HCT116 (cell line): ENCODE data around the gene TRDMT1. TPM values are rescaled to one million over a fixed set of nuclear protein-coding genes. Genes with fewer than 3 reads are reported as not detected.

Source experiments
- ATAC-seq: fragments of 200-7000 bp; cut with Tn5 transposase; 2 replicates; pipeline ENCODE4 v1.9.1; 2020; ENCODE audit warnings: mild to moderate bottlenecking, moderate library complexity
- BruUV-seq: library from RNA; stranded (reverse); fragments of 400-500 nt; replicated peaks from 2 replicates; lab custom pipeline; 2021; lab: Mats Ljungman, UMichigan
- CTCF ChIA-PET: fragments of 300-600 bp; sonication (Branson Sonifier 250); formaldehyde crosslinking; loops from one replicate; lab custom pipeline; 2021; ENCODE audit warnings: antibody characterized with exemption; lab: Charles Lee
- POLR2A ChIA-PET: fragments of 300-600, 350-600 bp; sonication (Branson Sonifier 250); formaldehyde crosslinking; loops from one replicate; lab custom pipeline; 2021; ENCODE audit warnings: antibody characterized with exemption; lab: Charles Lee
- RAD21 ChIA-PET, 2 experiments: fragments of 300-600 bp; sonication (Branson Sonifier 250); formaldehyde crosslinking; loops; one replicate each; lab custom pipeline; 2023; ENCODE audit warnings: low total read pairs in 2 of 2; ENCODE audit not compliant: uncharacterized antibody in 2 of 2, unreplicated experiment in 2 of 2, low non-redundant PET in 1 of 2; lab: Charles Lee
- DNase-seq: peaks from one replicate; pipeline ENCODE4 v3.0.0-alpha.2; 2010; ENCODE audit warnings: low read depth, low spot score
- H2AFZ ChIP-seq: fragments of 200-600 bp; shearing (Covaris generic), sonication (generic); 2 replicates; pipeline ENCODE4 v1.6.1; 2017; ENCODE audit warnings: low read depth, mixed run types, mixed read lengths, antibody characterized with exemption, low read length; ENCODE audit not compliant: poor library complexity, severe bottlenecking
- H3K27ac ChIP-seq: 2 replicates; pipeline ENCODE4 v1.5.1; 2012; ENCODE audit warnings: low read depth, low read length
- H3K27me3 ChIP-seq: fragments of 200-600 bp; sonication (generic); 2 replicates; pipeline ENCODE4 v1.6.1; 2016; ENCODE audit warnings: mixed run types, low read length, mixed read lengths; ENCODE audit not compliant: insufficient read depth
- H3K36me3 ChIP-seq, 2 experiments: fragments of 200-500 bp in 1 of 2; fragments of 200-600 bp in 1 of 2; sonication (Bioruptor generic) in 1 of 2; sonication (generic) in 1 of 2; 2 replicates each; pipeline versions ENCODE4 v1.5.1 to v1.6.1; 2014 to 2016; ENCODE audit warnings: low read length in 2 of 2, inconsistent platforms in 1 of 2, mixed read lengths in 1 of 2, mixed run types in 1 of 2; ENCODE audit not compliant: insufficient read depth in 2 of 2, control insufficient read depth in 1 of 2
- H3K4me1 ChIP-seq, 2 experiments: fragments of 200-600 bp in 1 of 2; sonication (generic) in 1 of 2; 2 replicates each; pipeline versions ENCODE4 v1.5.1 to v1.6.1; 2012 to 2017; ENCODE audit warnings: low read length in 2 of 2, inconsistent platforms in 1 of 2, mild to moderate bottlenecking in 1 of 2, mixed read lengths in 1 of 2, mixed run types in 1 of 2, moderate library complexity in 1 of 2; ENCODE audit not compliant: insufficient read depth in 2 of 2, control insufficient read depth in 1 of 2
- H3K4me2 ChIP-seq: fragments of 200-600 bp; sonication (generic); 2 replicates; pipeline ENCODE4 v1.6.1; 2017; ENCODE audit warnings: mixed run types, low read length, mixed read lengths
- H3K4me3 ChIP-seq, 2 experiments: fragments of 200-600 bp in 1 of 2; sonication (generic) in 1 of 2; replicated peaks in 1 of 2; 2 replicates each; pipeline ENCODE4 v1.5.1; 2011 to 2016; ENCODE audit warnings: low read length in 2 of 2, control low read depth in 1 of 2, low read depth in 1 of 2, mild to moderate bottlenecking in 1 of 2, mixed read lengths in 1 of 2, mixed run types in 1 of 2
- H3K79me2 ChIP-seq: fragments of 200-600 bp; sonication (generic); 2 replicates; pipeline ENCODE4 v1.6.1; 2017; ENCODE audit warnings: mild to moderate bottlenecking, mixed run types, low read length, moderate library complexity, mixed read lengths; ENCODE audit not compliant: insufficient read depth
- H3K9ac ChIP-seq: fragments of 200-600 bp; sonication (generic); 2 replicates; pipeline ENCODE4 v1.6.1; 2016; ENCODE audit warnings: low read length, mixed read lengths
- H3K9me2 ChIP-seq: fragments of 200-600 bp; sonication (generic), shearing (Covaris generic); 2 replicates; pipeline ENCODE4 v1.6.1; 2017; ENCODE audit warnings: mixed run types, mild to moderate bottlenecking, moderate library complexity; ENCODE audit not compliant: insufficient read depth
- H3K9me3 ChIP-seq, 2 experiments: fragments of 200-500 bp in 1 of 2; fragments of 200-600 bp in 1 of 2; sonication (Bioruptor generic) in 1 of 2; sonication (generic) in 1 of 2; 2 replicates each; pipeline ENCODE4 v1.6.1; 2014 to 2017; ENCODE audit warnings: low read length in 2 of 2, mixed read lengths in 2 of 2, inconsistent platforms in 1 of 2, low read depth in 1 of 2, mild to moderate bottlenecking in 1 of 2, mixed run types in 1 of 2, moderate library complexity in 1 of 2; ENCODE audit not compliant: control insufficient read depth in 1 of 2, insufficient read depth in 1 of 2
- H4K20me1 ChIP-seq: fragments of 200-600 bp; sonication (generic), shearing (Covaris generic); 2 replicates; pipeline ENCODE4 v1.6.1; 2017; ENCODE audit warnings: mixed run types, mild to moderate bottlenecking, moderate library complexity; ENCODE audit not compliant: insufficient read depth
- CBX3 ChIP-seq: IDR thresholded peaks from 2 replicates; pipeline ENCODE4 v1.6.1; 2012; ENCODE audit warnings: low read depth
- CEBPB ChIP-seq: IDR thresholded peaks from 2 replicates; pipeline ENCODE4 v1.6.1; 2012; ENCODE audit warnings: low read depth
- EGR1 ChIP-seq: IDR thresholded peaks from 2 replicates; pipeline ENCODE4 v1.6.1; 2012; ENCODE audit warnings: low read depth
- ELF1 ChIP-seq: IDR thresholded peaks from 2 replicates; pipeline ENCODE4 v1.6.1; 2012; ENCODE audit warnings: low read depth, borderline replicate concordance
- EZH2phosphoT487 ChIP-seq: fragments of 200-600 bp; IDR thresholded peaks from 2 replicates; pipeline ENCODE4 v1.6.1; 2018; ENCODE audit warnings: antibody characterized with exemption, borderline replicate concordance
- JUND ChIP-seq: IDR thresholded peaks from 2 replicates; pipeline ENCODE4 v1.6.1; 2012
- POLR2A ChIP-seq: IDR thresholded peaks from 2 replicates; pipeline ENCODE4 v1.7.0; 2011; ENCODE audit warnings: borderline replicate concordance; ENCODE audit not compliant: insufficient read depth, insufficient read length; ENCODE audit errors: extremely low read depth
- POLR2AphosphoS5 ChIP-seq: IDR thresholded peaks from 2 replicates; pipeline ENCODE4 v1.6.1; 2011; ENCODE audit warnings: mild to moderate bottlenecking, low read depth, low read length, moderate library complexity
- RAD21 ChIP-seq: IDR thresholded peaks from 2 replicates; pipeline ENCODE4 v1.6.1; 2012; ENCODE audit warnings: low read depth, mild to moderate bottlenecking
- SIN3A ChIP-seq: IDR thresholded peaks from 2 replicates; pipeline ENCODE4 v1.6.1; 2012; ENCODE audit warnings: low read depth
- SP1 ChIP-seq: IDR thresholded peaks from 2 replicates; pipeline ENCODE4 v1.6.1; 2012; ENCODE audit warnings: low read depth
- SRF ChIP-seq: IDR thresholded peaks from 2 replicates; pipeline ENCODE4 v1.6.1; 2012; ENCODE audit warnings: low read depth
- TCF7L2 ChIP-seq: IDR thresholded peaks from 2 replicates; pipeline ENCODE4 v1.7.0; 2011; ENCODE audit warnings: borderline replicate concordance, inconsistent platforms; ENCODE audit not compliant: insufficient read depth, insufficient read length; ENCODE audit errors: extremely low read depth
- YY1 ChIP-seq: IDR thresholded peaks from 2 replicates; pipeline ENCODE4 v1.6.1; 2011; ENCODE audit warnings: low read length, low read depth, moderate library complexity, mild to moderate bottlenecking; ENCODE audit not compliant: insufficient replicate concordance; ENCODE audit errors: extremely low read depth
- ZNF274 ChIP-seq: fragments of 200-500 bp; sonication (Bioruptor generic); IDR thresholded peaks from 2 replicates; pipeline ENCODE4 v1.6.1; 2014; ENCODE audit warnings: mild to moderate bottlenecking, low read depth, low read length, inconsistent platforms
- intact Hi-C: fragments of 100-400 bp; cut with micrococcal nuclease; formaldehyde crosslinking; loops from 2 replicates; pipeline ENCODE4 v1.10.0; 2022
- total RNA-seq: library from RNA; stranded (reverse); gene quantifications from one replicate; pipeline ENCODE4 v1.2.1, GENCODE V29; 2021; ENCODE audit not compliant: unreplicated experiment
- TF ChIP-seq, protein P1 (sequence below): IDR thresholded peaks from 2 replicates; pipeline ENCODE4 v1.6.1; 2012
- TF ChIP-seq, protein P2 (sequence below): IDR thresholded peaks from 2 replicates; pipeline ENCODE4 v1.6.1; 2012
- TF ChIP-seq, protein P3 (sequence below): IDR thresholded peaks from 2 replicates; pipeline ENCODE4 v1.6.1; 2012; ENCODE audit warnings: low read depth
- TF ChIP-seq, protein P4 (sequence below), 3 experiments: fragments of 200-600 bp in 1 of 3; sonication (generic) in 1 of 3; IDR thresholded peaks in 2 of 3; conservative IDR thresholded peaks in 1 of 3; 2 replicates each; pipeline ENCODE4 v1.5.1; 2012 to 2017; ENCODE audit warnings: low read depth in 2 of 3, low read length in 2 of 3, antibody characterized with exemption in 1 of 3, borderline replicate concordance in 1 of 3, control low read depth in 1 of 3, mild to moderate bottlenecking in 1 of 3, mixed read lengths in 1 of 3, mixed run types in 1 of 3, moderate library complexity in 1 of 3; ENCODE audit not compliant: insufficient read depth in 1 of 3
- TF ChIP-seq, protein P5 (sequence below): IDR thresholded peaks from 2 replicates; pipeline ENCODE4 v1.6.1; 2011; ENCODE audit warnings: mild to moderate bottlenecking, low read length, moderate library complexity; ENCODE audit not compliant: insufficient replicate concordance; ENCODE audit errors: extremely low read depth

TRDMT1 gene
- total RNA-seq, 1 experiment from 2014 or later: 8.6 TPM

DNA sequence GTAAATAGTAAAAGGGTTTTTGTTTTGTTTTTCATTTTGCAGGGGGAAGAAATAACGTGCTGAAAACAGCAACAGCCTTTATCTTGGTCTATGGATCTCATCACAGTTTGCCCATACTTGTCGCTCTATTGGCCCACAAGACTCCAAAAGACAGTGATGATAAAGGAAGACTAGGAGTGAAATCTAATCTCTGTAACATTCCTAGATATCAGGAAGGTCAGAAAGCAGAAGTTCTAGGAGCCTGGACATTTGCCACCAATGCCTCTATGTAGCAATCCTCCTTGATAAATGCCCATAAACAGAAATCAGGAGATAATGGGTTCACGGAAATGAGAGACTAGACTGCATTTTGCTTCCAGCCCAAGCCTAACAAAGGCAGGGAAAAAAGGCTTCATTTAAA, 80.8 kb downstream of the TRDMT1 start:
- Histone ChIP-seq H3K27ac (no peak overlapping the region), H3K9ac (no peak overlapping the region), H4K20me1 (no peaks in the 10 kb centered on the region), H3K9me2 (no peaks in the 10 kb centered on the region), H3K4me3 (no peak overlapping the region), H2AFZ (no peak overlapping the region), H3K9me3 (no peaks in the 10 kb centered on the region), H3K36me3 (no peaks in the 10 kb centered on the region), H3K79me2 (no peaks in the 10 kb centered on the region), H3K27me3 (no peaks in the 10 kb centered on the region), H3K4me2 (no peak overlapping the region), H3K4me1 (peaks cover 16 to 17% of the 10 kb centered on the region in 2 experiments)
- intact Hi-C loops: no loop called here
- BruUV-seq: no TSS peak
- ChIA-PET RAD21 (no interaction called here), CTCF (no interaction called here), POLR2A (no interaction called here)
- no peak for ATAC-seq
- no peak for DNase-seq
- TF ChIP-seq SIN3A: no peak
- no peak for TF ChIP-seq YY1
- no peak for TF ChIP-seq ZNF274
- TF ChIP-seq SP1: no peak
- TF ChIP-seq, protein P1, sequence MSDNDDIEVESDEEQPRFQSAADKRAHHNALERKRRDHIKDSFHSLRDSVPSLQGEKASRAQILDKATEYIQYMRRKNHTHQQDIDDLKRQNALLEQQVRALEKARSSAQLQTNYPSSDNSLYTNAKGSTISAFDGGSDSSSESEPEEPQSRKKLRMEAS: no peak
- TF ChIP-seq EZH2phosphoT487: no peak
- TF ChIP-seq JUND: no peak
- TF ChIP-seq EGR1: no peak
- no peak for TF ChIP-seq ELF1
- no peak for TF ChIP-seq POLR2A
- TF ChIP-seq, protein P2, sequence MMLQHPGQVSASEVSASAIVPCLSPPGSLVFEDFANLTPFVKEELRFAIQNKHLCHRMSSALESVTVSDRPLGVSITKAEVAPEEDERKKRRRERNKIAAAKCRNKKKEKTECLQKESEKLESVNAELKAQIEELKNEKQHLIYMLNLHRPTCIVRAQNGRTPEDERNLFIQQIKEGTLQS: no peak
- no peak for TF ChIP-seq TCF7L2
- TF ChIP-seq, protein P3, sequence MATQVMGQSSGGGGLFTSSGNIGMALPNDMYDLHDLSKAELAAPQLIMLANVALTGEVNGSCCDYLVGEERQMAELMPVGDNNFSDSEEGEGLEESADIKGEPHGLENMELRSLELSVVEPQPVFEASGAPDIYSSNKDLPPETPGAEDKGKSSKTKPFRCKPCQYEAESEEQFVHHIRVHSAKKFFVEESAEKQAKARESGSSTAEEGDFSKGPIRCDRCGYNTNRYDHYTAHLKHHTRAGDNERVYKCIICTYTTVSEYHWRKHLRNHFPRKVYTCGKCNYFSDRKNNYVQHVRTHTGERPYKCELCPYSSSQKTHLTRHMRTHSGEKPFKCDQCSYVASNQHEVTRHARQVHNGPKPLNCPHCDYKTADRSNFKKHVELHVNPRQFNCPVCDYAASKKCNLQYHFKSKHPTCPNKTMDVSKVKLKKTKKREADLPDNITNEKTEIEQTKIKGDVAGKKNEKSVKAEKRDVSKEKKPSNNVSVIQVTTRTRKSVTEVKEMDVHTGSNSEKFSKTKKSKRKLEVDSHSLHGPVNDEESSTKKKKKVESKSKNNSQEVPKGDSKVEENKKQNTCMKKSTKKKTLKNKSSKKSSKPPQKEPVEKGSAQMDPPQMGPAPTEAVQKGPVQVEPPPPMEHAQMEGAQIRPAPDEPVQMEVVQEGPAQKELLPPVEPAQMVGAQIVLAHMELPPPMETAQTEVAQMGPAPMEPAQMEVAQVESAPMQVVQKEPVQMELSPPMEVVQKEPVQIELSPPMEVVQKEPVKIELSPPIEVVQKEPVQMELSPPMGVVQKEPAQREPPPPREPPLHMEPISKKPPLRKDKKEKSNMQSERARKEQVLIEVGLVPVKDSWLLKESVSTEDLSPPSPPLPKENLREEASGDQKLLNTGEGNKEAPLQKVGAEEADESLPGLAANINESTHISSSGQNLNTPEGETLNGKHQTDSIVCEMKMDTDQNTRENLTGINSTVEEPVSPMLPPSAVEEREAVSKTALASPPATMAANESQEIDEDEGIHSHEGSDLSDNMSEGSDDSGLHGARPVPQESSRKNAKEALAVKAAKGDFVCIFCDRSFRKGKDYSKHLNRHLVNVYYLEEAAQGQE: no peak
- TF ChIP-seq RAD21: no peak
- TF ChIP-seq CBX3: no peak
- TF ChIP-seq, protein P4, sequence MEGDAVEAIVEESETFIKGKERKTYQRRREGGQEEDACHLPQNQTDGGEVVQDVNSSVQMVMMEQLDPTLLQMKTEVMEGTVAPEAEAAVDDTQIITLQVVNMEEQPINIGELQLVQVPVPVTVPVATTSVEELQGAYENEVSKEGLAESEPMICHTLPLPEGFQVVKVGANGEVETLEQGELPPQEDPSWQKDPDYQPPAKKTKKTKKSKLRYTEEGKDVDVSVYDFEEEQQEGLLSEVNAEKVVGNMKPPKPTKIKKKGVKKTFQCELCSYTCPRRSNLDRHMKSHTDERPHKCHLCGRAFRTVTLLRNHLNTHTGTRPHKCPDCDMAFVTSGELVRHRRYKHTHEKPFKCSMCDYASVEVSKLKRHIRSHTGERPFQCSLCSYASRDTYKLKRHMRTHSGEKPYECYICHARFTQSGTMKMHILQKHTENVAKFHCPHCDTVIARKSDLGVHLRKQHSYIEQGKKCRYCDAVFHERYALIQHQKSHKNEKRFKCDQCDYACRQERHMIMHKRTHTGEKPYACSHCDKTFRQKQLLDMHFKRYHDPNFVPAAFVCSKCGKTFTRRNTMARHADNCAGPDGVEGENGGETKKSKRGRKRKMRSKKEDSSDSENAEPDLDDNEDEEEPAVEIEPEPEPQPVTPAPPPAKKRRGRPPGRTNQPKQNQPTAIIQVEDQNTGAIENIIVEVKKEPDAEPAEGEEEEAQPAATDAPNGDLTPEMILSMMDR (IDR thresholded peaks at IDR 0.05 in 2 of 3, conservative IDR thresholded peaks at IDR 0.05 in 1 of 3; ENCODE audit: borderline replicate concordance in 1 of 3, insufficient read depth in 1 of 3, low read depth in 2 of 3, low read length in 2 of 3): no peak
- TF ChIP-seq, protein P5, sequence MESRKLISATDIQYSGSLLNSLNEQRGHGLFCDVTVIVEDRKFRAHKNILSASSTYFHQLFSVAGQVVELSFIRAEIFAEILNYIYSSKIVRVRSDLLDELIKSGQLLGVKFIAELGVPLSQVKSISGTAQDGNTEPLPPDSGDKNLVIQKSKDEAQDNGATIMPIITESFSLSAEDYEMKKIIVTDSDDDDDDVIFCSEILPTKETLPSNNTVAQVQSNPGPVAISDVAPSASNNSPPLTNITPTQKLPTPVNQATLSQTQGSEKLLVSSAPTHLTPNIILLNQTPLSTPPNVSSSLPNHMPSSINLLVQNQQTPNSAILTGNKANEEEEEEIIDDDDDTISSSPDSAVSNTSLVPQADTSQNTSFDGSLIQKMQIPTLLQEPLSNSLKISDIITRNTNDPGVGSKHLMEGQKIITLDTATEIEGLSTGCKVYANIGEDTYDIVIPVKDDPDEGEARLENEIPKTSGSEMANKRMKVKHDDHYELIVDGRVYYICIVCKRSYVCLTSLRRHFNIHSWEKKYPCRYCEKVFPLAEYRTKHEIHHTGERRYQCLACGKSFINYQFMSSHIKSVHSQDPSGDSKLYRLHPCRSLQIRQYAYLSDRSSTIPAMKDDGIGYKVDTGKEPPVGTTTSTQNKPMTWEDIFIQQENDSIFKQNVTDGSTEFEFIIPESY: no peak
- no peak for TF ChIP-seq POLR2AphosphoS5
- no peak for TF ChIP-seq SRF
- TF ChIP-seq CEBPB: no peak
